Measurements from ENCODE around the gene BTBD1.

DNA sequence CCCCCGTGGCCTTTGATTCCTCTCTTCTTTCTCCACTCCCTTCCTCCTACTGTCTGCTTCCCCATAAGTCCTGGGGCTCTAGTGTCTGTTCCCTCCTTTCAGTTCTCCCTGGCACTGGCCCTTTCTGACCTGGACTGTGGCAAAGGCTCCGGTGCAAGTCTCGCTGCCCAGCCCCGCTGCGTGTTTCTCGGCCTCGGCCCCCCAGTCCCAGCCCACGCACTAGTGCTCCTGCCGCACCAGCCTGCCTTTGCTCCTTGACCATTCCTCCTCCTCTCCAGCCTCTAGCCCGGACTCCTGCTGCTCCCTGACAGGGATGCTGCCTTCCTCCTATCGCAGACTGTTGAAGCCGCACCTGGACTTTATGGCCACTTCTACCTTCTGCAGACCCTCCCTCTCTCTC lies 42.5 kb upstream of the BTBD1 start:
- TF ChIP-seq, protein P1, sequence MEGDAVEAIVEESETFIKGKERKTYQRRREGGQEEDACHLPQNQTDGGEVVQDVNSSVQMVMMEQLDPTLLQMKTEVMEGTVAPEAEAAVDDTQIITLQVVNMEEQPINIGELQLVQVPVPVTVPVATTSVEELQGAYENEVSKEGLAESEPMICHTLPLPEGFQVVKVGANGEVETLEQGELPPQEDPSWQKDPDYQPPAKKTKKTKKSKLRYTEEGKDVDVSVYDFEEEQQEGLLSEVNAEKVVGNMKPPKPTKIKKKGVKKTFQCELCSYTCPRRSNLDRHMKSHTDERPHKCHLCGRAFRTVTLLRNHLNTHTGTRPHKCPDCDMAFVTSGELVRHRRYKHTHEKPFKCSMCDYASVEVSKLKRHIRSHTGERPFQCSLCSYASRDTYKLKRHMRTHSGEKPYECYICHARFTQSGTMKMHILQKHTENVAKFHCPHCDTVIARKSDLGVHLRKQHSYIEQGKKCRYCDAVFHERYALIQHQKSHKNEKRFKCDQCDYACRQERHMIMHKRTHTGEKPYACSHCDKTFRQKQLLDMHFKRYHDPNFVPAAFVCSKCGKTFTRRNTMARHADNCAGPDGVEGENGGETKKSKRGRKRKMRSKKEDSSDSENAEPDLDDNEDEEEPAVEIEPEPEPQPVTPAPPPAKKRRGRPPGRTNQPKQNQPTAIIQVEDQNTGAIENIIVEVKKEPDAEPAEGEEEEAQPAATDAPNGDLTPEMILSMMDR (IDR thresholded peaks at IDR 0.05) = no peak
- TF ChIP-seq EZH2 (IDR thresholded peaks at IDR 0.05) (no peak), EZH2phosphoT487 (IDR thresholded peaks at IDR 0.05) (no peak)
